HCT116 (cell line): ENCODE results near the gene LDAH. TPM values are rescaled to one million over a fixed set of nuclear protein-coding genes. Genes with fewer than 3 reads are reported as not detected.

ENCODE experiments used
- ATAC-seq: fragments of 200-7000 bp; cut with Tn5 transposase; 2 replicates; pipeline ENCODE4 v1.9.1; 2020; ENCODE audit warnings: mild to moderate bottlenecking, moderate library complexity
- BruUV-seq: library from RNA; stranded (reverse); fragments of 400-500 nt; replicated peaks from 2 replicates; lab custom pipeline; 2021; lab: Mats Ljungman, UMichigan
- CTCF ChIA-PET: fragments of 300-600 bp; sonication (Branson Sonifier 250); formaldehyde crosslinking; loops from one replicate; lab custom pipeline; 2021; ENCODE audit warnings: antibody characterized with exemption; lab: Charles Lee
- POLR2A ChIA-PET: fragments of 300-600, 350-600 bp; sonication (Branson Sonifier 250); formaldehyde crosslinking; loops from one replicate; lab custom pipeline; 2021; ENCODE audit warnings: antibody characterized with exemption; lab: Charles Lee
- RAD21 ChIA-PET, 2 experiments: fragments of 300-600 bp; sonication (Branson Sonifier 250); formaldehyde crosslinking; loops; one replicate each; lab custom pipeline; 2023; ENCODE audit warnings: low total read pairs in 2 of 2; ENCODE audit not compliant: uncharacterized antibody in 2 of 2, unreplicated experiment in 2 of 2, low non-redundant PET in 1 of 2; lab: Charles Lee
- DNase-seq: peaks from one replicate; pipeline ENCODE4 v3.0.0-alpha.2; 2010; ENCODE audit warnings: low read depth, low spot score
- H2AFZ ChIP-seq: fragments of 200-600 bp; shearing (Covaris generic), sonication (generic); 2 replicates; pipeline ENCODE4 v1.6.1; 2017; ENCODE audit warnings: low read depth, mixed run types, mixed read lengths, antibody characterized with exemption, low read length; ENCODE audit not compliant: poor library complexity, severe bottlenecking
- H3K27ac ChIP-seq: 2 replicates; pipeline ENCODE4 v1.5.1; 2012; ENCODE audit warnings: low read depth, low read length
- H3K27me3 ChIP-seq: fragments of 200-600 bp; sonication (generic); 2 replicates; pipeline ENCODE4 v1.6.1; 2016; ENCODE audit warnings: mixed run types, low read length, mixed read lengths; ENCODE audit not compliant: insufficient read depth
- H3K36me3 ChIP-seq, 2 experiments: fragments of 200-500 bp in 1 of 2; fragments of 200-600 bp in 1 of 2; sonication (Bioruptor generic) in 1 of 2; sonication (generic) in 1 of 2; 2 replicates each; pipeline versions ENCODE4 v1.5.1 to v1.6.1; 2014 to 2016; ENCODE audit warnings: low read length in 2 of 2, inconsistent platforms in 1 of 2, mixed read lengths in 1 of 2, mixed run types in 1 of 2; ENCODE audit not compliant: insufficient read depth in 2 of 2, control insufficient read depth in 1 of 2
- H3K4me1 ChIP-seq, 2 experiments: fragments of 200-600 bp in 1 of 2; sonication (generic) in 1 of 2; 2 replicates each; pipeline versions ENCODE4 v1.5.1 to v1.6.1; 2012 to 2017; ENCODE audit warnings: low read length in 2 of 2, inconsistent platforms in 1 of 2, mild to moderate bottlenecking in 1 of 2, mixed read lengths in 1 of 2, mixed run types in 1 of 2, moderate library complexity in 1 of 2; ENCODE audit not compliant: insufficient read depth in 2 of 2, control insufficient read depth in 1 of 2
- H3K4me2 ChIP-seq: fragments of 200-600 bp; sonication (generic); 2 replicates; pipeline ENCODE4 v1.6.1; 2017; ENCODE audit warnings: mixed run types, low read length, mixed read lengths
- H3K4me3 ChIP-seq, 2 experiments: fragments of 200-600 bp in 1 of 2; sonication (generic) in 1 of 2; replicated peaks in 1 of 2; 2 replicates each; pipeline ENCODE4 v1.5.1; 2011 to 2016; ENCODE audit warnings: low read length in 2 of 2, control low read depth in 1 of 2, low read depth in 1 of 2, mild to moderate bottlenecking in 1 of 2, mixed read lengths in 1 of 2, mixed run types in 1 of 2
- H3K79me2 ChIP-seq: fragments of 200-600 bp; sonication (generic); 2 replicates; pipeline ENCODE4 v1.6.1; 2017; ENCODE audit warnings: mild to moderate bottlenecking, mixed run types, low read length, moderate library complexity, mixed read lengths; ENCODE audit not compliant: insufficient read depth
- H3K9ac ChIP-seq: fragments of 200-600 bp; sonication (generic); 2 replicates; pipeline ENCODE4 v1.6.1; 2016; ENCODE audit warnings: low read length, mixed read lengths
- H3K9me2 ChIP-seq: fragments of 200-600 bp; sonication (generic), shearing (Covaris generic); 2 replicates; pipeline ENCODE4 v1.6.1; 2017; ENCODE audit warnings: mixed run types, mild to moderate bottlenecking, moderate library complexity; ENCODE audit not compliant: insufficient read depth
- H3K9me3 ChIP-seq, 2 experiments: fragments of 200-500 bp in 1 of 2; fragments of 200-600 bp in 1 of 2; sonication (Bioruptor generic) in 1 of 2; sonication (generic) in 1 of 2; 2 replicates each; pipeline ENCODE4 v1.6.1; 2014 to 2017; ENCODE audit warnings: low read length in 2 of 2, mixed read lengths in 2 of 2, inconsistent platforms in 1 of 2, low read depth in 1 of 2, mild to moderate bottlenecking in 1 of 2, mixed run types in 1 of 2, moderate library complexity in 1 of 2; ENCODE audit not compliant: control insufficient read depth in 1 of 2, insufficient read depth in 1 of 2
- H4K20me1 ChIP-seq: fragments of 200-600 bp; sonication (generic), shearing (Covaris generic); 2 replicates; pipeline ENCODE4 v1.6.1; 2017; ENCODE audit warnings: mixed run types, mild to moderate bottlenecking, moderate library complexity; ENCODE audit not compliant: insufficient read depth
- CBX3 ChIP-seq: IDR thresholded peaks from 2 replicates; pipeline ENCODE4 v1.6.1; 2012; ENCODE audit warnings: low read depth
- CEBPB ChIP-seq: IDR thresholded peaks from 2 replicates; pipeline ENCODE4 v1.6.1; 2012; ENCODE audit warnings: low read depth
- EGR1 ChIP-seq: IDR thresholded peaks from 2 replicates; pipeline ENCODE4 v1.6.1; 2012; ENCODE audit warnings: low read depth
- ELF1 ChIP-seq: IDR thresholded peaks from 2 replicates; pipeline ENCODE4 v1.6.1; 2012; ENCODE audit warnings: low read depth, borderline replicate concordance
- EZH2 ChIP-seq: fragments of 200-600 bp; sonication (generic); IDR thresholded peaks from 2 replicates; pipeline ENCODE4 v1.6.1; 2017; ENCODE audit warnings: antibody characterized with exemption, mixed run types
- EZH2phosphoT487 ChIP-seq: fragments of 200-600 bp; IDR thresholded peaks from 2 replicates; pipeline ENCODE4 v1.6.1; 2018; ENCODE audit warnings: antibody characterized with exemption, borderline replicate concordance
- FOSL1 ChIP-seq: IDR thresholded peaks from 2 replicates; pipeline ENCODE4 v1.6.1; 2012; ENCODE audit warnings: low read depth
- JUND ChIP-seq: IDR thresholded peaks from 2 replicates; pipeline ENCODE4 v1.6.1; 2012
- MAX ChIP-seq: IDR thresholded peaks from 2 replicates; pipeline ENCODE4 v1.6.1; 2012
- POLR2AphosphoS5 ChIP-seq: IDR thresholded peaks from 2 replicates; pipeline ENCODE4 v1.6.1; 2011; ENCODE audit warnings: mild to moderate bottlenecking, low read depth, low read length, moderate library complexity
- RAD21 ChIP-seq: IDR thresholded peaks from 2 replicates; pipeline ENCODE4 v1.6.1; 2012; ENCODE audit warnings: low read depth, mild to moderate bottlenecking
- REST ChIP-seq: IDR thresholded peaks from 2 replicates; pipeline ENCODE4 v1.6.1; 2012; ENCODE audit warnings: low read depth
- SIN3A ChIP-seq: IDR thresholded peaks from 2 replicates; pipeline ENCODE4 v1.6.1; 2012; ENCODE audit warnings: low read depth
- SP1 ChIP-seq: IDR thresholded peaks from 2 replicates; pipeline ENCODE4 v1.6.1; 2012; ENCODE audit warnings: low read depth
- SRF ChIP-seq: IDR thresholded peaks from 2 replicates; pipeline ENCODE4 v1.6.1; 2012; ENCODE audit warnings: low read depth
- YY1 ChIP-seq: IDR thresholded peaks from 2 replicates; pipeline ENCODE4 v1.6.1; 2011; ENCODE audit warnings: low read length, low read depth, moderate library complexity, mild to moderate bottlenecking; ENCODE audit not compliant: insufficient replicate concordance; ENCODE audit errors: extremely low read depth
- ZFX ChIP-seq: fragments of 450-650 bp; IDR thresholded peaks from 2 replicates; pipeline ENCODE4 v1.6.1; 2017
- ZNF274 ChIP-seq: fragments of 200-500 bp; sonication (Bioruptor generic); IDR thresholded peaks from 2 replicates; pipeline ENCODE4 v1.6.1; 2014; ENCODE audit warnings: mild to moderate bottlenecking, low read depth, low read length, inconsistent platforms
- intact Hi-C: fragments of 100-400 bp; cut with micrococcal nuclease; formaldehyde crosslinking; loops from 2 replicates; pipeline ENCODE4 v1.10.0; 2022
- total RNA-seq: library from RNA; stranded (reverse); gene quantifications from one replicate; pipeline ENCODE4 v1.2.1, GENCODE V29; 2021; ENCODE audit not compliant: unreplicated experiment
- TF ChIP-seq, protein P1 (sequence below): IDR thresholded peaks from 2 replicates; pipeline ENCODE4 v1.6.1; 2012
- TF ChIP-seq, protein P2 (sequence below): IDR thresholded peaks from 2 replicates; pipeline ENCODE4 v1.6.1; 2011; ENCODE audit warnings: mild to moderate bottlenecking, low read length, moderate library complexity; ENCODE audit not compliant: insufficient replicate concordance; ENCODE audit errors: extremely low read depth

Gene LDAH
- total RNA-seq, 1 experiment from 2014 or later: 25.7 TPM

DNA sequence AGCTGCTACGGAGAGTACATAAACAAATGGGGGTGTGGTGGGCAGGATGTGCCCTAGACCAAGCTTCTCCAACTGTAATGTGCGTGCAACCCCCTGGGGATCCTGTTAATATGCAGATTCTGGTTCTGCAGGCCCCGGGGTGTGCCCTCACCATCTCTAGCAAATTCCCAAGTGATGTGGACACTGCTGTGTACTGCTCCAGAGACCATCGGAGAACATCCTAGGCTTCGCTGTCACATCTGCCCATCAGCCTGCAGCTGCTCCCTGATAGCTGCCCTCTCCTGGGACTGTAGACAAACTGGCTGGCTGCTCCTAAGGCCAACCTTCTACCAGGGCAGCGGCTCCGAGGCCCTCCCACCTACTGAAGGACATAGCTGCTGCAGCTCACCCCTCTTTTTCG lies 175.2 kb downstream of the LDAH start:
- Histone ChIP-seq H3K4me2 (no peak overlapping the region), H3K4me3 (no peak overlapping the region), H3K27ac (no peak overlapping the region), H2AFZ (no peak overlapping the region), H3K4me1 (peaks cover 5 to 18% of the 10 kb centered on the region in 2 experiments), H4K20me1 (no peaks in the 10 kb centered on the region), H3K79me2 (no peaks in the 10 kb centered on the region), H3K9me2 (no peaks in the 10 kb centered on the region)
- POLR2A ChIA-PET: no interaction called here
- CTCF ChIA-PET: no interaction called here
- no peak for TF ChIP-seq ZNF274
- no peak for TF ChIP-seq RAD21
- TF ChIP-seq, protein P1, sequence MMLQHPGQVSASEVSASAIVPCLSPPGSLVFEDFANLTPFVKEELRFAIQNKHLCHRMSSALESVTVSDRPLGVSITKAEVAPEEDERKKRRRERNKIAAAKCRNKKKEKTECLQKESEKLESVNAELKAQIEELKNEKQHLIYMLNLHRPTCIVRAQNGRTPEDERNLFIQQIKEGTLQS: no peak
- no peak for TF ChIP-seq EZH2
- no peak for TF ChIP-seq ZFX
- TF ChIP-seq ELF1: no peak
- TF ChIP-seq CEBPB: no peak
- TF ChIP-seq SP1: no peak
- no peak for TF ChIP-seq SIN3A
- no peak for TF ChIP-seq MAX
- TF ChIP-seq EGR1: no peak
- no peak for TF ChIP-seq SRF
- no peak for TF ChIP-seq JUND
- TF ChIP-seq YY1: no peak
- no peak for TF ChIP-seq FOSL1
- TF ChIP-seq, protein P2, sequence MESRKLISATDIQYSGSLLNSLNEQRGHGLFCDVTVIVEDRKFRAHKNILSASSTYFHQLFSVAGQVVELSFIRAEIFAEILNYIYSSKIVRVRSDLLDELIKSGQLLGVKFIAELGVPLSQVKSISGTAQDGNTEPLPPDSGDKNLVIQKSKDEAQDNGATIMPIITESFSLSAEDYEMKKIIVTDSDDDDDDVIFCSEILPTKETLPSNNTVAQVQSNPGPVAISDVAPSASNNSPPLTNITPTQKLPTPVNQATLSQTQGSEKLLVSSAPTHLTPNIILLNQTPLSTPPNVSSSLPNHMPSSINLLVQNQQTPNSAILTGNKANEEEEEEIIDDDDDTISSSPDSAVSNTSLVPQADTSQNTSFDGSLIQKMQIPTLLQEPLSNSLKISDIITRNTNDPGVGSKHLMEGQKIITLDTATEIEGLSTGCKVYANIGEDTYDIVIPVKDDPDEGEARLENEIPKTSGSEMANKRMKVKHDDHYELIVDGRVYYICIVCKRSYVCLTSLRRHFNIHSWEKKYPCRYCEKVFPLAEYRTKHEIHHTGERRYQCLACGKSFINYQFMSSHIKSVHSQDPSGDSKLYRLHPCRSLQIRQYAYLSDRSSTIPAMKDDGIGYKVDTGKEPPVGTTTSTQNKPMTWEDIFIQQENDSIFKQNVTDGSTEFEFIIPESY: no peak
- no peak for TF ChIP-seq EZH2phosphoT487
- no peak for TF ChIP-seq REST
- no peak for TF ChIP-seq POLR2AphosphoS5
- no peak for TF ChIP-seq CBX3
- TF ChIP-seq, all 23 proteins: peak for 0
- intact Hi-C loops: no loop called here
- Histone ChIP-seq H3K36me3 (peaks cover 0 to 3% of the 10 kb centered on the region in 2 experiments; a peak in 1 of 4 replicates), H3K27me3 (no peaks in the 10 kb centered on the region), H3K9ac (no peak overlapping the region), H3K9me3 (no peaks in the 10 kb centered on the region)
- BruUV-seq: no TSS peak
- ATAC-seq: no peak
- RAD21 ChIA-PET: no interaction called here
- DNase-seq: no peak
